ENCODE measurements around the gene CMBL.
"Not testable (repeated sequence)": the region's sequence is repeated elsewhere in the genome, so short reads cannot be mapped to it uniquely, and the experiment has no call there.

CMBL gene

GRCh38 chr5:10250806-10251276 is 56.9 kb downstream of the CMBL start:
- H3K9ac ChIP-seq (ENCODE audit: low read length), result peak overlapping the region; percentile 85
- H3K4me3 ChIP-seq (ENCODE audit: low read length), result peak overlapping the region; percentile 99
- H3K27me3 ChIP-seq (ENCODE audit: control insufficient read depth, insufficient read depth, low read length), result no peaks in the 10 kb centered on the region
- peaks cover 9% of the 10 kb centered on the region for H3K36me3 ChIP-seq (ENCODE audit: control insufficient read depth, insufficient read depth, low read length)
- no peak overlapping the region for H3K27ac ChIP-seq (ENCODE audit: low read depth, low read length)
- H3K4me1 ChIP-seq (ENCODE audit: control insufficient read depth, insufficient read depth, low read length), result peaks cover 11% of the 10 kb centered on the region

GRCh38 chr5:10249948-10250805 is 57.5 kb downstream of the CMBL start, which contains the start of gene CCT5:
TSS of gene CCT5 (plus strand) at chr5:10250280. CDS start at chr5:10250341, 61 bp downstream.
- H3K27me3 ChIP-seq (ENCODE audit: control insufficient read depth, insufficient read depth, low read length), result no peaks in the 10 kb centered on the region

GRCh38 chr5:10248378-10249260 is 59.1 kb downstream of the CMBL start:
- Histone ChIP-seq H3K36me3 (ENCODE audit: control insufficient read depth, insufficient read depth, low read length) (no peaks in the 10 kb centered on the region), H3K4me3 (ENCODE audit: low read length) (peak overlapping the region; percentile 99), H3K4me1 (ENCODE audit: control insufficient read depth, insufficient read depth, low read length) (peaks cover 11% of the 10 kb centered on the region), H3K9ac (ENCODE audit: low read length) (peak overlapping the region; percentile 53), H3K27ac (ENCODE audit: low read depth, low read length) (peak overlapping the region; percentile 89), H3K27me3 (ENCODE audit: control insufficient read depth, insufficient read depth, low read length) (no peaks in the 10 kb centered on the region)

More at GRCh38 chr5:10249948-10250805, 57.5 kb downstream of the CMBL start, which contains the start of gene CCT5:
- H3K27ac ChIP-seq (ENCODE audit: low read depth, low read length), result peak within 1 kb of the TSS; percentile 89
- peaks cover 11% of the 10 kb centered on the region for H3K4me1 ChIP-seq (ENCODE audit: control insufficient read depth, insufficient read depth, low read length)
- peak within 1 kb of the TSS; percentile 99 for H3K4me3 ChIP-seq (ENCODE audit: low read length)
- H3K9ac ChIP-seq (ENCODE audit: low read length), result peak within 1 kb of the TSS; percentile 85
- peaks cover 6% of the 10 kb centered on the region for H3K36me3 ChIP-seq (ENCODE audit: control insufficient read depth, insufficient read depth, low read length)

GRCh38 chr5:10247217-10247616 is 60.5 kb downstream of the CMBL start:
- H3K4me1 ChIP-seq (ENCODE audit: control insufficient read depth, insufficient read depth, low read length), result peaks cover 11% of the 10 kb centered on the region
- H3K27ac ChIP-seq (ENCODE audit: low read depth, low read length); H3K9ac ChIP-seq (ENCODE audit: low read length); H3K4me3 ChIP-seq (ENCODE audit: low read length); H3K36me3 ChIP-seq (ENCODE audit: control insufficient read depth, insufficient read depth, low read length); H3K27me3 ChIP-seq (ENCODE audit: control insufficient read depth, insufficient read depth, low read length): not testable (repeated sequence)

GRCh38 chr5:10246761-10247160 is 60.9 kb downstream of the CMBL start:
- Histone ChIP-seq H3K4me1 (ENCODE audit: control insufficient read depth, insufficient read depth, low read length) (peaks cover 11% of the 10 kb centered on the region), H3K4me3 (ENCODE audit: low read length) (no peak overlapping the region), H3K27me3 (ENCODE audit: control insufficient read depth, insufficient read depth, low read length) (no peaks in the 10 kb centered on the region), H3K27ac (ENCODE audit: low read depth, low read length) (no peak overlapping the region), H3K36me3 (ENCODE audit: control insufficient read depth, insufficient read depth, low read length) (no peaks in the 10 kb centered on the region), H3K9ac (ENCODE audit: low read length) (no peak overlapping the region)

GRCh38 chr5:10244342-10244944 is 63.3 kb downstream of the CMBL start:
- Histone ChIP-seq H3K4me3 (ENCODE audit: low read length) (no peak overlapping the region), H3K4me1 (ENCODE audit: control insufficient read depth, insufficient read depth, low read length) (peaks cover 5% of the 10 kb centered on the region), H3K27ac (ENCODE audit: low read depth, low read length) (no peak overlapping the region), H3K9ac (ENCODE audit: low read length) (no peak overlapping the region), H3K36me3 (ENCODE audit: control insufficient read depth, insufficient read depth, low read length) (no peaks in the 10 kb centered on the region), H3K27me3 (ENCODE audit: control insufficient read depth, insufficient read depth, low read length) (no peaks in the 10 kb centered on the region)

GRCh38 chr5:10243660-10244240 is 64.0 kb downstream of the CMBL start:
- H3K4me1 ChIP-seq (ENCODE audit: control insufficient read depth, insufficient read depth, low read length), result peaks cover 1% of the 10 kb centered on the region
- no peaks in the 10 kb centered on the region for H3K36me3 ChIP-seq (ENCODE audit: control insufficient read depth, insufficient read depth, low read length)
- H3K4me3 ChIP-seq (ENCODE audit: low read length), result no peak overlapping the region
- H3K9ac ChIP-seq (ENCODE audit: low read length), result no peak overlapping the region
- no peaks in the 10 kb centered on the region for H3K27me3 ChIP-seq (ENCODE audit: control insufficient read depth, insufficient read depth, low read length)
- no peak overlapping the region for H3K27ac ChIP-seq (ENCODE audit: low read depth, low read length)

- Histone ChIP-seq H3K36me3 (ENCODE audit: control insufficient read depth, insufficient read depth, low read length) (no peaks in the 10 kb centered on the region), H3K4me3 (ENCODE audit: low read length) (no peak overlapping the region), H3K27me3 (ENCODE audit: control insufficient read depth, insufficient read depth, low read length) (no peaks in the 10 kb centered on the region), H3K9ac (ENCODE audit: low read length) (no peak overlapping the region), H3K4me1 (ENCODE audit: control insufficient read depth, insufficient read depth, low read length) (no peaks in the 10 kb centered on the region), H3K27ac (ENCODE audit: low read depth, low read length) (no peak overlapping the region)
These were observed 72.4 kb downstream of the CMBL start for GRCh38 chr5:10235350-10235749.

GRCh38 chr5:10233505-10233904 is 74.2 kb downstream of the CMBL start:
- Histone ChIP-seq H3K4me3 (ENCODE audit: low read length) (no peak overlapping the region), H3K27ac (ENCODE audit: low read depth, low read length) (no peak overlapping the region), H3K4me1 (ENCODE audit: control insufficient read depth, insufficient read depth, low read length) (no peaks in the 10 kb centered on the region), H3K36me3 (ENCODE audit: control insufficient read depth, insufficient read depth, low read length) (no peaks in the 10 kb centered on the region), H3K9ac (ENCODE audit: low read length) (no peak overlapping the region), H3K27me3 (ENCODE audit: control insufficient read depth, insufficient read depth, low read length) (no peaks in the 10 kb centered on the region)

- no peaks in the 10 kb centered on the region for H3K27me3 ChIP-seq (ENCODE audit: control insufficient read depth, insufficient read depth, low read length)
- no peaks in the 10 kb centered on the region for H3K36me3 ChIP-seq (ENCODE audit: control insufficient read depth, insufficient read depth, low read length)
- no peak overlapping the region for H3K27ac ChIP-seq (ENCODE audit: low read depth, low read length)
- no peak overlapping the region for H3K9ac ChIP-seq (ENCODE audit: low read length)
- H3K4me1 ChIP-seq (ENCODE audit: control insufficient read depth, insufficient read depth, low read length), result no peaks in the 10 kb centered on the region
- H3K4me3 ChIP-seq (ENCODE audit: low read length), result no peak overlapping the region
These were observed 74.7 kb downstream of the CMBL start for GRCh38 chr5:10233011-10233410.

- Histone ChIP-seq H3K4me3 (ENCODE audit: low read length) (no peak overlapping the region), H3K9ac (ENCODE audit: low read length) (no peak overlapping the region), H3K36me3 (ENCODE audit: control insufficient read depth, insufficient read depth, low read length) (no peaks in the 10 kb centered on the region), H3K27ac (ENCODE audit: low read depth, low read length) (no peak overlapping the region), H3K27me3 (ENCODE audit: control insufficient read depth, insufficient read depth, low read length) (no peaks in the 10 kb centered on the region), H3K4me1 (ENCODE audit: control insufficient read depth, insufficient read depth, low read length) (no peaks in the 10 kb centered on the region)
These were observed 75.3 kb downstream of the CMBL start for GRCh38 chr5:10232386-10232785.

Data from rectal smooth muscle tissue (tissue), 1 donor.